HG03457 (cell line): ENCODE measurements around the gene CNNM2.
"Not testable (repeated sequence)": the region's sequence is repeated elsewhere in the genome, so short reads cannot be mapped to it uniquely, and the experiment has no call there.

ENCODE experiments used
- ATAC-seq: cut with Tn5 transposase; IDR thresholded peaks from one replicate; pipeline ENCODE4 v1.9.1; 2021; ENCODE audit warnings: moderate number of reproducible peaks; ENCODE audit not compliant: unreplicated experiment

Gene CNNM2

DNA sequence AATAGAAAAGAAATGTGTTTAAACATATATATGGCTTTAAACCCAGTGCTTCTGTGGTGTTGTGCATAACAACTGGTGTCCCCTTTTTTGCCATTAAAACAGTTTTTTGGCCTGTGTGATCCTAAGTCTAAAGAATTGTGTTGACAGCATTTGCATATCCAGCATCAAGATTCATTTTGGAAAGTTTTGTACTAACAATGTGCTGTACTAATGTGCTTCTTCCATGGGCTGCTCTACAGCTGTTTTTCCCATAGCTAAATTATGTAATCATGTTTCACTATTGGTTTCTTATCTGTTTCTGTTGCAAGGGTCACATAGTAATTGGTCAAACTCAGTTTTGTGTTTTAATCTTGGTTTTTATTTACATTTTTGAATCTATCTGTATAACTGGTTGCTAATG is 5.5 kb downstream of the CNNM2 start:
- ATAC-seq, result no peak

DNA sequence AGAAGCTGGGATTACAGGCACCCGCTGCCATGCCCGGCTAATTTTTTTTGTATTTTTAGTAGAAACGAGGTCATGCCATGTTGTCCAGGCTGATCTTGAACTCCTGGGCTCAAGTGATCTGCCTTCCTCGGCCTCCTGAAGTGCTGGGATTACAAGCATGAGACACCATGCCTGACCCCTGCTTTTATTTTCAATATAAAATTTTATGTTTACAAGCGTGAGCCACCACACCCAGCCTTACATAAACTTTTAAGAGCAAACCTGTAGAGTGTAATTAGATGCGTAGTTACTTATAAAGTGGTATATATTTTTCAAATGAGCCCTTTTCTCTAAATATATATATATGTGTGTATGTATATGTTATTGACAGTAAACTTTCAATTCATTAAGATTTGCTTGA is 8.7 kb downstream of the CNNM2 start:
- ATAC-seq, result no peak

DNA sequence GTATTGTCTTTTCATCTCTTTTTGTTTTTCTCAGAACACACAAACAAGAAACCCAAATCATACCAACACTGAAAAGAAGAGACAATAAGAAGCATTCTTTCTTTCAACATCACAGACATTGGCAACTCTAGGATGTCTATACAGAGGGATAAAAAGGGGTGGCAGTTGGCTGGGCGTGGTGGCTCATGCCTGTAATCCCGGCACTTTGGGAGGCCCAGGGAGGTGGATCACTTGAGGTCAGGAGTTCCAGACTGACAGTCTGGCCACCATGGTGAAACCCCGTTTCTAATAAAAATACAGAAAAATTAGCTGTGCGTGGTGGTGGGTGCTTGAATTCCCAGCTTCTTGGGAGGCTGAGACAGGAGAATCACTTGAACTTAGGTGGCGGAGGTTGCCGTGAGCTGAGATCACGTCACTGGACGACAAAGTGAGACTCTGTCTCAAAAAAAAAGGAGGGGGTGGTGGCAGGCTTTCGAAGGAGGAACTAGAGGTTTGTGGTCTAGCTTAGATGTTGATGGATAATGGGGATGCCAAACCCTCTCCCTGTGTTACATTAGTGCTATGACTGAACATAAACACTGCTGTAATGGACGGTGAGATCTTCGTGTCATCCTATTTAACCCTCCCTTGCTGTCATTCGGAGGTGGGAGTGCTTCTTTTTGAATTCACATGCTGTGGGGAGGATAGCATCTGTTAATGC is 9.4 kb downstream of the CNNM2 start:
- ATAC-seq, result no peak

DNA sequence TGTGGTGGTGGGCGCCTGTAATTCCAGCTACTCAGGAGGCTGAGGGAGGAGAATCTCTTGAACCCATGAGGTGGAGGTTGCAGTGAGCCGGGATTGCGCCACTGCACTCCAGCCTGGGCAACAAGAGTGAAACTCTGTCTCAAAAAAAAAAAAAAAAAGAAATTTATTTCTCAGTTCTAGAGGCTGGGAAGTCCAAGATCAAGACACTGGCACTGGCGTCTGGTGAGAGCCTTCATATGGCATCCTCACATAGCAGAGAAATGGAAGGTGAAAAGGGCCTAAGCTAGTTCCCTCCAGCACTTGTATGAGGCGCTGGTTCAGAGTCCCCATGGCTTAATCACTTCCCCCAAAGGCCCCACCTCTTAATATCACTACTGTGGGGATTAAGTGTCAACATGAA is 10.3 kb downstream of the CNNM2 start:
- ATAC-seq, result not testable (repeated sequence)

DNA sequence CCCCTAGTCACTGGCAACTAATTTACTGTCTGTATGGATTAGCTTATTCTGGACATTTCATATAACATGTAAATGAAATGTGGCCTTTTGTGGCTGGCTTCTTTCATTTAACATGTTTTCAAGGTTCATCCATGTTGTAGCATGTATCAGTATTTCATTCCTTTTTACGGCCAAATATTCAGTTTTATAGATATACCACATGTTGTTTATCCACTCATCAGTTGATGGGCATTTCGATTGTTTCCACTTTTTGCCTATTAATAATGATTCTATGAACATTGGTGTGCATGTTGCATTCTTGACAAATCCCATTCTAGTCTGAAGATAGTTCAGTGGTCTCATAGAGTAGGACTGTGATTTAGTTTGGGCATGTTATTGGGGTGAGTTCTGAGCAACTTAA is 12.6 kb downstream of the CNNM2 start:
- no peak for ATAC-seq

DNA sequence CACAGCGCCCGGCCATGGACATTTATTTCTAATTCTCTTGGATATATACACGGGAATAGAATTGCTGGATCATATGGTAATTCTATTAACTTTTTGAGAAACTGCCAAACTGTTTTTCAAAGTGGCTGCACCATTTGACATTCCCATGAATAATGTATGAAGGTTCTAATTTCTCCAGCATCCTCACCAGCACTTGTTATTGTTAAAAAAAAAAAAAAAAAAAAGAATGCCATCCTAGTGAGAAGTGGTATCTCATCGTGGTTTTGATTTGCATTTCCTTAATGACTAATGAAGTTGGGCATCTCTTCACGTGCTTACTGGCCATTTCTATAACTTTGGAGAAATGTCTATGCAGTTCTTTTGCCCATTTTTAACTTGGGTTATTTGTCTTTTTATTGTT is 13.5 kb downstream of the CNNM2 start:
- no peak for ATAC-seq

DNA sequence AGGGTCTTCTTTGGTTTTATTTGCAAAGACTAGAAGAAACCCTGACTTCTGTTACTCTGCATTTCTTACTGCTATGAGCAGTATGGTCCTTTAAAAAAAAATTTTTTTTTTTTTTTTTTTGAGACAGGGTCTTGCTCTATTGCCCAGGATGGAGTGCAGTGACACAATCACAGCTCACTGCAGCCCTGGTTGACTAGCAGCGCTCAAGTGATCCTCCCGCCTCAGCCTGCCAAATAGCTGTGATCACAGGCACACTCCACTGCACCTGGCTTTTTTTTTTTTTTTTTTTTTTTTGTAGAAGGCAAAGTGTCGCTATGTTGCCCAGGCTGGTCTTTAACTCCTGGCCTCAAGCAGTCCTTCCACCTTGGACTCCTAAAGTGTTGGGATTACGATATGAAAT is 17.4 kb downstream of the CNNM2 start:
- ATAC-seq, result no peak

DNA sequence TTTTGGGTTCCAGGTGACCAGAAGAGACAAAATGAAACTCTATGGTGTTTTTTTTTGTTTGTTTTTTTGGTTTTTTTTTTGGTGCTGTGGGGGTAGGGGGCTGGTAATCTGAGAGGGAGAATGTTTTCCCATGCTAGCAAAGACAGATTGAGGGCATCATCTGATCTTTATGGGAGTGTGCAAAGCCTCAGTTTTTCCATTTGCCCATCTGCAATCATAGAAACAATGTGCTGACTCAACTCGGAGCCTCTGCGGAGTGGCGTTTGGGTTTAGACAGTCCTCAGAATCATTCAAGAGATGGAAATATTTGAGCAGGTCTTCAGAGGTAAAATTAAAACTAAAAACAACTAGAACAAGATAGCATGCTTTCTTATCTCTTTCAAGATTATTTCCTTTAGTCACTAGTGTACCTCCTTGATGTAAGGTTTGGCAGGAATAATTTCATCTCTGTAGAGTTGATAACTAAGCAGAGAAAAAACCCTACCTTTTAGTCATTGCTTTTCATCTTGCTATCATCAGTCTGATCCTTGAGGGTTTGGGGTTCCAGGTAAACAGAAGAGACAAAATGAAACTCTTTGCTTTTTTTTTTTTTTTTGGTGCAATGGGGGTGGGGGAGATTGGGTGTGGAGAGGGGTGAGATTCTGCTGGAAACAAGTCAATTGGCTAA is 18.0 kb downstream of the CNNM2 start:
- no peak for ATAC-seq

DNA sequence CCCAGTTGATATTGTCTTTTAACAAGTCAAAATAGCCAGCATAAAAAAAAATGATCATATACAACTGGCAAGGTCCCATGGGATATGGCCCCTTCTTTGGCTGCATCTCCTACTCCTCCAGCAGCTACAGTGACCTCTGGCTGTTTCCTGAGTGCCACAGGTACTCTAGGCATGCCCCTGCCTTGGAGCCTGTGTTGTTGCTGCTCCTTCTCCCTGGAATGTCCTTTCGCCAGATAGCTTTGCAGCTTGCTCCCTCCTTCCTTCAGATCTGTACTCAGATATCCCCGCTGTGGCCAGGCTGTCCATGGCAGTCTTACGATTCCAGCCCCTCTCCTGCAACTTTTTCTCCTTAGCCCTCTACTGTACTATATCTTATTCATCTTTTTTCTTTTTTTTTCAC is 23.3 kb downstream of the CNNM2 start:
- no peak for ATAC-seq

DNA sequence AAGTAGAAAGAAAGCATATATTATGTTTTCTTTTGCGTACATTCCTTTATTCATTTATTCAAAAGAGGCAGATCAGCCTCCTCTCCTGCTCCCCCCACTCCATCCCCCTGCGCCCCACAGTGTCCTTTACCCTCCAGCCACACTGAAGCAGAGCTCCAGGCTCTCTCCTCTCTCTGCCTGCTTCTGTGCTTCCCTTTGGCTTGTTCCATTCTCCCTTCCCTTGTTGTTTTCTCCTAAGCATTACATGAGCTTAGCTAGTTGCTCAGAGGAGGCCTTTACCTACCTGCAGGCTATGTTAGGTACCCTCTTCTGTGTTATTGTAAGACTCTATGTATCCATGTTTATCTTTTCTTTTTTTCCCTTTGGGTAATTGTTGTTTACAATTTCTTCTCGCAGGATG is 27.4 kb downstream of the CNNM2 start:
- no peak for ATAC-seq

DNA sequence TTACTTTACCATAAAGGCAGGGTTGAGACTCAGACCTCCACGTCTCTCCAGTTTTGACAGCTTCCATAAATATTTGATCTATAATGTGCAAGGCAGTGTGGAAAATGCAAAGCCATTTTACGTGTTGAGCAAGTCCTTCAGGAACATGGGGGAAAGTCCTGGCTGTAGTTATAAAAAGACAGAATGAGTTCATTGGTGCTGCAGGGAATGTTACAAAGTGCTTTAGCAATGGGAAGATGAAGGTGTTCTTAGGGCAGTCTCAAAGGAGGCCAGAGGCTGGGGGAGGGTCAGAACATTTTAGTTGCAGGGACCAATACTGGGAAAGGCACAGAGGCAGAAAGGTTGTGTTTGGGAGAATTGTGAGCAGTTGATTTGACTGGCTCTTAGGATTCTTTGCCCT is 27.9 kb downstream of the CNNM2 start:
- ATAC-seq, result no peak

DNA sequence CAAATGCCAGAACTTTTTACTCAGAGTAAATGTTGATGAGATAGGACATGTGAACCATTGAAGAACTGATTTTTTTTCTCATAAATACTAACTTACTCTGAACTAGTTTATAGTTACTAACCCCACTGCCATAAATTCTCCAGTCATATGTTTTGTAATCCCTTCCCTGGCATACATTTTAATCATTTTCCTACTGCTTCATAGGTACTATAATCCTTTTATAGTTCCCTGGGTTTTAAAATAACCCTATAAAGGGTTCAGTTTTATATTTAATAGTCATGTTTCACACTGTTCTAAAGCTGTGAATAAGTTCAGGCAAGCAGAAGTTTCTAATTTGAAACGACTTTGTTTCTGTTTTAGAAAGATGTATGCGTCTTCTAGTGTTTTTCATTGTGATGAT is 28.9 kb downstream of the CNNM2 start:
- ATAC-seq, result no peak

DNA sequence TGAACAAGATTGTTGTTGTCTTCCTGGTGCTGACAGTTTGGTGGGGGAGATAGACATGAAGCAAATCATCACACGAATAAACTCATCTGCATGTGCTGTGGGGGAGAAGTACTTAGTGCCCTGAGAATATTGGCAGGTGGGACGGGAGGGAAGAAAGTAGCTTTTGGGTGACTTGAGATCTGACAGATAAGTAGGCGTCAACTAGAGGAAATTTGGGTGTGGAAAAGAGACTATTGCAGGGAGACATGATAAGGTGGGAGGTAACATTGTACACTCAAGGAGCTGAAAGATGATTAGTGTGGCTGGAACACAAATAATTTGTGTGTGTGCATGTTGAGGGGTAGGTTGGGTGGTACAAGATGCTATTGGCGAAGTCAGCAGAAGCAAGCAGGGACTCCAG is 30.1 kb downstream of the CNNM2 start:
- no peak for ATAC-seq

DNA sequence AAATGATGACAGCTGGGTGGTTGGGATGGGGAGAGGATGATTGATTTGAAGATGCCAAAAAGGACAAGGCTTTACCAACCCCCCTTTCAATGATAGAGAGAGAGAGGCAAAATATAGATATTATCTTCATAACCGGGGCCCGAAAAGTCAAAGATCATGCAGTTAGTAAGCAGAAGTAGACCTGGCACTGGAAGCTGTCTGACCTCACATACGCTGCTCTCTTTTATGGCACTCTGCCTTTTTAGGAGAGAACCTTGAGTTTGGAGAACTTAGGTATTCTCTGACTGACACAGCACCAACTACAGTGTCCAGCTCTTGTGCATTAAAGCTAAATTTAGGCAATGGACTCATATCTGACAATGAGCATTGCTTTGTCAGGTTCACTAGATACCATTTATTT is 30.7 kb downstream of the CNNM2 start:
- no peak for ATAC-seq

DNA sequence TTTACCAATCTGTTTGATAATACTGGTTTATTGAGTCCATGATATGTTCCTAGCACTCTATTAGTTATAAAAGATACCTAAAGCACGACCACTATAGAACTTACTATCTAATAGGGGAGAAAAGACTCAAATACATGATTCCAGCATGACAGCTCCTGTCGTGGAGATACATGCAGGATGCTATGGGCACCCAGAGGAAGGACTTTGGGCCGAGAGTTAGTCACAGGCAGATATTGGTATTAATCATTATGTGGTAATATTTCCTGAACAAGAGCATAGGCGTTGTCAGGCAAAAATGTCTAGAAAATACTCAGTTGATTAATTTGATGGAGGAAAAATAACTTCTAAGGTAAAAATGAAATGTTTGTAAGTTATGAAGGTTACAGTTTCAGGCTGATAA is 31.8 kb downstream of the CNNM2 start:
- no peak for ATAC-seq

DNA sequence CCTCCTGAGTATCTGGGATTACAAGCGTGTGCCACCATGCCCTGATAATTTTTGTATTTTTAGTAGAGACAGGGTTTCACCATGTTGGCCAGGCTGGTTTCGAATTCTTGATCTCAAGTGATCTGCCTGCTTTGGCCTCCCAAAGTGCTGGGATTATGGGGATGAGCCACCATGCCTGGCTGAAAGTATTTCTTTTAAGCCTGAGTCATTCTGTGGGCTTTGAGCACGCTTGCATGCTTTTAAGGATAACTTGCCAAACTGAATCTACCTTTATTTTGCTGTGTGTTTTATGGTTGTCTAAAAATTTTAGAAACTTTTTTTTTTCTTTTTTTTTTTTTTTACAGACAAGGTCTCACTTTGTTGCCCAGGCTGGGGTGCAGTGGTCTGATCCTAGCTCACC is 33.2 kb downstream of the CNNM2 start:
- no peak for ATAC-seq

DNA sequence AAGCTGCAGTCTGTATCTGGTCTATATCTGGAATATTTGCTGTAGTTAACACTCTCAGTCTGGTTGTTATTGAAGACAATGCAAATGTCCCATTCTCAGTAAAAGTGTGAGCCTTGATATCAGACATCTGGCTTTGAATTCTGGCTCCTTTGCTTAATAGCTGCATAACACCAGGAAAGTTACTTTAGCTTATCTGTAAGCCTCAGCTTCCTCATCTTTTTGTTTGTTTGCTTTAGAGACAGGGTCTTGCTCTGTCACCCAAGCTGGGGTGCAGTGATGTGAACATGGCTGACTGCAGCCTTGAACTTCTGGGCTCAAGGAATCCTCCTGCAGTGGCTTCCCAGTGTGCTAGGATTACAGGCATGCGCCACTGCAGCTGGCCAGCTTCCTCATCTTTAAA is 41.3 kb downstream of the CNNM2 start:
- ATAC-seq, result no peak

DNA sequence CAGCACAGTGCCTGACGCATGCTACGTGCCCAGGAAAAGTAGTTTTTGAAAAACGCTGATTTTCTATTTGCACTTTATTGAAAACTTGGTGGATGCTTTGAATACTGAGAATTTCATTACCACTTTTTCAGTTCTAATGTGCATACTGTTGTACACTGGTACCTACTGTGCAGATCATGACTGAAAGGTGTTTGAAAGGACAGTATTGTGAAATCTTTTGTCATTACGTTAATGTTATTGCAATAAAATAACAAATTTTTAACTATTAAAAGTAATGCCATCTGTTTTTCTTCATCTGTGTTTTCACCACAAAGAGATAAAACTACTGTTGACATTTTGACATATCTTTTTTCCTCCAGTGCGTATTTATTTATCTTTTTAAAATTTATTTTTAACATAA is 42.1 kb downstream of the CNNM2 start:
- ATAC-seq, result no peak

DNA sequence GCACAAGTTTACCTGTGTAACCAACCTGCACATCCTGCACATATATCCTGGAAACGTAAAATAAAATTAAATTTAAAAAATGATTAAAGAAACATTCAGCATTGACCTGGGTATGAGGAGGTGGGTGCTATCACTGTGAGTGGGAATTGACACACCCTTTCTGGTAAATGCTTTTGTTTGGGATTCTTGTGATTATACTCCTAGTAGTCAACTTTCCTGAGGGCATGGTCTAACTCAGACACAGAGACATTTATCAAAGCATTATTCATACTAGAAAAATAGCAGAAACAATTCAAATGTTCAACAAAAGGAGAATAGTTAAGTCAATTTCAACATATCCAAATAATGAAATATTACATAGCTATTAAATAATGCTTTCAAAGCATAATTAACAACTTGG is 44.2 kb downstream of the CNNM2 start:
- ATAC-seq, result no peak

DNA sequence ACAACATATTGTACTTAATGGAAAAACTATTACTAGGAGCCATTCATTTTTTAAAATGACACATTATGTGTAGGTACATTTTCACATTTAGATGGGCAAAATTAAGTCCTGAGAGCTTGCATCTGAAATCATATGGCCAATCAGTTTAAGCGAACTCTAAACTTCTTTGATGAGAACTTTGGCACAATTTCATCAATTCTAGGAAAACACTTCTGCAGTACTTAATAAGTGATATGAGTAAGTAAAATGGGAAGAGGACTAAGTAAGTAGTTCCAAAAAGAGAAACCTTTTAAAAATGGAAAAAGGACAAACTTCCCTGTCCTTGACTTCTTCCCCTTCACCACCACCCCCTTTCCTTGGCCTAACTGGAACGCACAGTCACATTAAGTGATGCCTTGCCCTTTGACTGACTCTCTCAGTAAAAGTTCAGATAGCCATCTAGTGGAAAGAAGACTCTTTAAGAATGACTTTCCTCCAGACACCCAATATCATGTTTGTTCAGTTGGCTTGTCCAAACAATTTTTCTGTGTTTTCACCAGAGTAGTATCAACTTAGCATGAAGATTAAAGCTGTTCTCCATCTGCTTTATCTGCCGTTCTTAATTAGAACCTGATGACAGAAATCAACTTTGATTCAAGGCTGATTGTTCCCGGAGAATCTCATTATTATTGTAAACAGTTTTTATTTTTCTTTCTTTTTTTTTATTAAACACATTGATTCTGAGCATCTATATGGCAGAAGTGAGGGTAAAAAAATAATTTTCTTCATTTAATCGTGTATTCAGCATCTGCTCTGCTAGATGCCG is 45.1 kb downstream of the CNNM2 start:
- ATAC-seq, result no peak

DNA sequence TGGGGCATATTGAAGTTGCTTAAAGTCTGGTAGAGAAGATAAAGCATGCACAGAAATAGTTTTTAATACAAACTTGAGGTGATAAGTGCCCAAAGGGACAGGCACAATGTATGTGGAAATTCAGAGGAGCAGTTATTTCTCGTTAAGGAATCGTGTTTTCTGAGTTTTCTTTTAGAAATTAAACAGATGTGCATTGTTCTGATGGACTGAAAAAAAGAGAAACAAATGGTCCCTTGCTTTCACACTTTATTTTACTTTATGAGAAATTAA is 45.6 kb downstream of the CNNM2 start:
- no peak for ATAC-seq

DNA sequence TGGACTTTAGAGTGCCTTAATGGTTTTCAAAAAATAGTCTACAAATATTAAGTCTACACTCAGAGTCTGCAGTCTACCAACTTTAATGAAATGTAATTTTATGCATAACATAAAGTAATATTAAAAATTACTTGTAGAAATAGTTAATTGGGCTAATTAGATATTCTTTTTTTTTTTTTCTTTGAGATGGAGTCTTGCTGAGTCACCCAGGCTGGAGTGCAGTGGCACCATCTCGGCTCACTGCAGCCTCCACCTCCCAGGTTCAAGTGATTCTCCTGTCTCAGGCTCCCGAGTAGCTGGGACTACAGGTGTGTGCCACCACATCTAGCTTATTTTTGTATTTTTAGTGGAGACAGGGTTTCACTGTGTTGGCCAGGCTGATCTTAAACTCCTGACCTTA is 46.0 kb downstream of the CNNM2 start:
- ATAC-seq, result not testable (repeated sequence)
